OCI-LY7 (cell line): ENCODE measurements around the gene NPFF. TPM values are rescaled to one million over a fixed set of nuclear protein-coding genes. Genes with fewer than 3 reads are reported as not detected.
A peak's percentile ranks its signal among the peaks of the same experiment; 100 is the strongest.

ENCODE experiments used
- BruUV-seq: library from RNA; stranded (reverse); fragments of 400-500 nt; replicated peaks from 2 replicates; lab custom pipeline; 2021; lab: Mats Ljungman, UMichigan
- CTCF ChIA-PET: fragments of 300-600 bp; sonication (Branson Sonifier 250); formaldehyde crosslinking; loops from one replicate; lab custom pipeline; 2022; ENCODE audit warnings: antibody characterized with exemption; ENCODE audit not compliant: unreplicated experiment; lab: Charles Lee
- POLR2A ChIA-PET: fragments of 300-600 bp; sonication (Branson Sonifier 250); formaldehyde crosslinking; loops from one replicate; lab custom pipeline; 2022; ENCODE audit warnings: antibody characterized with exemption; lab: Charles Lee
- DNase-seq: peaks from one replicate; pipeline ENCODE4 v3.0.0-alpha.2; 2015; ENCODE audit warnings: low spot score
- H2AFZ ChIP-seq: fragments of 200-600 bp; sonication (generic), shearing (Covaris generic); 2 replicates; pipeline ENCODE4 v1.6.1; 2014; ENCODE audit warnings: mild to moderate bottlenecking, antibody characterized with exemption, low read length, moderate library complexity
- H3K27ac ChIP-seq: fragments of 200-600 bp; sonication (generic); 2 replicates; pipeline ENCODE4 v1.5.1; 2014; ENCODE audit warnings: mixed run types, low read depth, mild to moderate bottlenecking, moderate library complexity, low read length, inconsistent platforms; ENCODE audit not compliant: poor library complexity, severe bottlenecking
- H3K36me3 ChIP-seq: fragments of 200-600 bp; sonication (generic); 2 replicates; pipeline ENCODE4 v1.6.1; 2014; ENCODE audit warnings: mild to moderate bottlenecking, antibody characterized with exemption, low read length, moderate library complexity, mixed read lengths; ENCODE audit not compliant: insufficient read depth
- H3K4me1 ChIP-seq: fragments of 200-600 bp; sonication (generic); 2 replicates; pipeline ENCODE4 v1.5.1; 2014; ENCODE audit warnings: mild to moderate bottlenecking, low read length; ENCODE audit not compliant: insufficient read depth, poor library complexity, severe bottlenecking
- H3K4me2 ChIP-seq: fragments of 200-600 bp; sonication (generic); 2 replicates; pipeline ENCODE4 v1.6.1; 2014; ENCODE audit warnings: mild to moderate bottlenecking, low read length
- H3K4me3 ChIP-seq: fragments of 200-600 bp; sonication (generic); 2 replicates; pipeline ENCODE4 v1.5.1; 2014; ENCODE audit warnings: mild to moderate bottlenecking, low read depth, low read length; ENCODE audit not compliant: poor library complexity, severe bottlenecking
- H3K79me2 ChIP-seq: fragments of 200-600 bp; sonication (generic); 2 replicates; pipeline ENCODE4 v1.6.1; 2016; ENCODE audit warnings: low read depth, mild to moderate bottlenecking, low read length, moderate library complexity, mixed read lengths; ENCODE audit not compliant: insufficient read depth
- H3K9me2 ChIP-seq: fragments of 200-600 bp; sonication (generic); 2 replicates; pipeline ENCODE4 v1.6.1; 2016; ENCODE audit warnings: mild to moderate bottlenecking, low read length, mixed read lengths; ENCODE audit not compliant: insufficient read depth
- H3K9me3 ChIP-seq: fragments of 200-600 bp; sonication (generic); 2 replicates; pipeline ENCODE4 v1.6.1; 2014; ENCODE audit warnings: mild to moderate bottlenecking, mixed run types, low read length, mixed read lengths
- H4K20me1 ChIP-seq: fragments of 200-600 bp; sonication (generic); 2 replicates; pipeline ENCODE4 v1.6.1; 2014; ENCODE audit warnings: mild to moderate bottlenecking, antibody characterized with exemption, low read length, moderate library complexity, mixed read lengths; ENCODE audit not compliant: insufficient read depth
- EZH2phosphoT487 ChIP-seq: fragments of 200-600 bp; sonication (generic); IDR thresholded peaks from 2 replicates; pipeline ENCODE4 v1.6.1; 2018; ENCODE audit warnings: low read depth, borderline replicate concordance, mild to moderate bottlenecking, mixed run types, antibody characterized with exemption, low read length, moderate library complexity, mixed read lengths
- intact Hi-C: fragments of 100-400 bp; cut with micrococcal nuclease; formaldehyde crosslinking; loops from one replicate; pipeline ENCODE4 v1.10.0; 2022; ENCODE audit not compliant: unreplicated experiment
- total RNA-seq, 2 experiments: library from RNA; depleted of rRNA in 1 of 2; stranded (reverse); fragments of >200 nt in 1 of 2; shearing (Covaris generic) in 1 of 2; gene quantifications; 2 replicates each; pipeline ENCODE4 v1.2.3, GENCODE V29; 2014 to 2022
- TF ChIP-seq, protein P1 (sequence below): fragments of 200-600 bp; sonication (generic); conservative IDR thresholded peaks from 2 replicates; pipeline ENCODE4 v1.5.1; 2014; ENCODE audit warnings: mild to moderate bottlenecking, antibody characterized with exemption, low read length, moderate library complexity, mixed read lengths

NPFF gene
- total RNA-seq, 2 experiments from 2014 or later, result not detected

DNA sequence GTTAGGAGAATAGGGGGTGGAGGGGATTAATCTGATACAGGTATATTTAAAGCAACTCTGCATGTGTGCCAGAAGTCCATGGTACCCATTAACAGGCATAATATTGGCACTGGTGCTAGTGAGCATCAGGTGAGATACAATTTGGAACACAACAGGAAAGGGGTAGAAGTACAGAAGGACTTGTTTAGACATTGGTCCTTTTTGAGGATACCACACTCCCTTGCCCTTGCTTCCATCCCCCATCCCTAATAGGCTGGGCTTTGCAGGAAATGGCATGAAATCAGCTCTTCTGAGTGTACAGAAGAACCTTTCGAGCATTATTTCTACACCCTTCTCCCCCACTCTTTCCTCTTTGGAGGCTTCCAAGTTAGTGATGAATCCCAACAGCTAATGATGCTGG, 39.0 kb downstream of the NPFF start:
- TSS peak; percentile 31 for BruUV-seq
- peaks cover 30% of the 10 kb centered on the region; the same call in 1 of the 2 replicates for H4K20me1 ChIP-seq

DNA sequence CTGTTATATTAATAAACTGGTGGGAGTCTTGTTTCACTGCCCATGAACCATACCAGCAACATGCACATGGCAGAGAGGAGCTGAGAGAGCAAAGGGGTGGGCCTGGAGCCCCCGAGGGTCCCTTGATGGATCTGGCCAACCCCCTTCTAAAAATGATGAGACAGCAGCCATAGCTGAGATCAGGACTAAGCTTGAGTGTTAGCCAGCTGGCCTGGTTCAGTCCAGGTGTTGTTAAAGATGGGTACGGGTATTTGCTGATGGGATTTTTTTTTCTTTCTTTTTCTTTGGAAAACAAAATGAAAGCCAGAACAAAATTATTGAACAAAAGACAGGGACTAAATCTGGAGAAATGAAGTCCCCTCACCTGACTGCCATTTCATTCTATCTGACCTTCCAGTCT, 39.4 kb downstream of the NPFF start:
- Histone ChIP-seq H3K79me2 (peaks cover 49% of the 10 kb centered on the region; the same call in 1 of the 2 replicates), H3K27ac (no peak overlapping the region), H4K20me1 (peaks cover 34% of the 10 kb centered on the region; the same call in 1 of the 2 replicates), H2AFZ (no peak overlapping the region), H3K4me1 (peaks cover 24% of the 10 kb centered on the region), H3K9me2 (no peaks in the 10 kb centered on the region), H3K4me3 (no peak overlapping the region), H3K4me2 (no peak overlapping the region), H3K36me3 (peaks cover 99% of the 10 kb centered on the region), H3K9me3 (no peaks in the 10 kb centered on the region)
- no peak for DNase-seq
- ChIA-PET POLR2A (interaction anchor here (0.6 to 0.8 kb wide), 2 partner anchors 24 to 158 kb away, joined by 3 read pairs; partner anchors contain the start of gene ATF7), CTCF (interaction anchor here (0.6 kb wide), 1 partner anchor 79 kb away, joined by 3 read pairs; no protein-coding TSS in a partner anchor)
- intact Hi-C loops, result no loop called here
- TF ChIP-seq, protein P1, sequence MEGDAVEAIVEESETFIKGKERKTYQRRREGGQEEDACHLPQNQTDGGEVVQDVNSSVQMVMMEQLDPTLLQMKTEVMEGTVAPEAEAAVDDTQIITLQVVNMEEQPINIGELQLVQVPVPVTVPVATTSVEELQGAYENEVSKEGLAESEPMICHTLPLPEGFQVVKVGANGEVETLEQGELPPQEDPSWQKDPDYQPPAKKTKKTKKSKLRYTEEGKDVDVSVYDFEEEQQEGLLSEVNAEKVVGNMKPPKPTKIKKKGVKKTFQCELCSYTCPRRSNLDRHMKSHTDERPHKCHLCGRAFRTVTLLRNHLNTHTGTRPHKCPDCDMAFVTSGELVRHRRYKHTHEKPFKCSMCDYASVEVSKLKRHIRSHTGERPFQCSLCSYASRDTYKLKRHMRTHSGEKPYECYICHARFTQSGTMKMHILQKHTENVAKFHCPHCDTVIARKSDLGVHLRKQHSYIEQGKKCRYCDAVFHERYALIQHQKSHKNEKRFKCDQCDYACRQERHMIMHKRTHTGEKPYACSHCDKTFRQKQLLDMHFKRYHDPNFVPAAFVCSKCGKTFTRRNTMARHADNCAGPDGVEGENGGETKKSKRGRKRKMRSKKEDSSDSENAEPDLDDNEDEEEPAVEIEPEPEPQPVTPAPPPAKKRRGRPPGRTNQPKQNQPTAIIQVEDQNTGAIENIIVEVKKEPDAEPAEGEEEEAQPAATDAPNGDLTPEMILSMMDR, result no peak
- no peak for TF ChIP-seq EZH2phosphoT487
- no TSS peak for BruUV-seq

More for the DNA sequence above, 39.0 kb downstream of the NPFF start:
- peaks cover 99% of the 10 kb centered on the region for H3K36me3 ChIP-seq
- H3K4me1 ChIP-seq, result peaks cover 24% of the 10 kb centered on the region
- H3K27ac ChIP-seq, result no peak overlapping the region
- ChIA-PET POLR2A (interaction anchor here (0.8 kb wide), 1 partner anchor 23 kb away, joined by 3 read pairs; no protein-coding TSS in a partner anchor), CTCF (interaction anchor here (0.6 kb wide), 1 partner anchor 80 kb away, joined by 3 read pairs; no protein-coding TSS in a partner anchor)
- DNase-seq, result no peak
- H3K4me3 ChIP-seq, result no peak overlapping the region
- peaks cover 47% of the 10 kb centered on the region; the same call in 1 of the 2 replicates for H3K79me2 ChIP-seq
- H2AFZ ChIP-seq, result no peak overlapping the region
- intact Hi-C loops, result no loop called here
- TF ChIP-seq EZH2phosphoT487, result no peak
- TF ChIP-seq, protein P1, result no peak
- H3K9me2 ChIP-seq, result no peaks in the 10 kb centered on the region
- no peaks in the 10 kb centered on the region for H3K9me3 ChIP-seq
- H3K4me2 ChIP-seq, result no peak overlapping the region

DNA sequence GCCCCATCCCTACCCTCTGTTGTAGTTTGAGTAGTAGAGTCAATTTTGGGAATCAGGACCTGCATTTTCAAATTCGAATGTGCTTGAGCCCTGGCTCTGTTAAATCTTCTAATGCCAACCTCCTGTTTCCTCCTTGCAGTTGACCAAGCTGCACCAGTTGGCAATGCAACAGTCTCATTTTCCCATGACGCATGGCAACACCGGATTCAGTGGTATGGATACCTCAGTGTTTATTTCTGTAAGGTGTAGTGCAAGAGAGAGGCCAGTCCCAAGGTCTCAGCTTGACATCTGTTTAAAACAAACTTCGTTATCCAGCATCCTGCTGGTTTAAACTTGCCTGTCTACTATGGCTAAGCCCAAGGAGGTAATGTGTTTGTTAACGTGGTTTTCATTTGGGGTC, 40.2 kb downstream of the NPFF start:
- Histone ChIP-seq H3K4me3 (no peak overlapping the region), H3K9me3 (no peaks in the 10 kb centered on the region), H3K4me2 (no peak overlapping the region), H4K20me1 (peaks cover 41% of the 10 kb centered on the region), H3K4me1 (peaks cover 24% of the 10 kb centered on the region), H3K36me3 (peaks cover 99% of the 10 kb centered on the region), H2AFZ (no peak overlapping the region), H3K27ac (no peak overlapping the region), H3K79me2 (peaks cover 51% of the 10 kb centered on the region; the same call in 1 of the 2 replicates), H3K9me2 (no peaks in the 10 kb centered on the region)
- BruUV-seq, result no TSS peak
- intact Hi-C loops, result no loop called here
- ChIA-PET CTCF (no interaction called here), POLR2A (interaction anchor here (0.6 kb wide), 1 partner anchor 159 kb away, joined by 3 read pairs; the partner anchor contains the start of gene ATF7)
- DNase-seq, result no peak
- TF ChIP-seq EZH2phosphoT487, result no peak
- TF ChIP-seq, protein P1, result no peak
